GM04504 (cell line): ENCODE measurements around the gene PRR15L.

ENCODE experiments used
- DNase-seq: peaks from one replicate; pipeline ENCODE4 v3.0.0-alpha.2; 2012; ENCODE audit warnings: low read depth

Gene PRR15L

DNA sequence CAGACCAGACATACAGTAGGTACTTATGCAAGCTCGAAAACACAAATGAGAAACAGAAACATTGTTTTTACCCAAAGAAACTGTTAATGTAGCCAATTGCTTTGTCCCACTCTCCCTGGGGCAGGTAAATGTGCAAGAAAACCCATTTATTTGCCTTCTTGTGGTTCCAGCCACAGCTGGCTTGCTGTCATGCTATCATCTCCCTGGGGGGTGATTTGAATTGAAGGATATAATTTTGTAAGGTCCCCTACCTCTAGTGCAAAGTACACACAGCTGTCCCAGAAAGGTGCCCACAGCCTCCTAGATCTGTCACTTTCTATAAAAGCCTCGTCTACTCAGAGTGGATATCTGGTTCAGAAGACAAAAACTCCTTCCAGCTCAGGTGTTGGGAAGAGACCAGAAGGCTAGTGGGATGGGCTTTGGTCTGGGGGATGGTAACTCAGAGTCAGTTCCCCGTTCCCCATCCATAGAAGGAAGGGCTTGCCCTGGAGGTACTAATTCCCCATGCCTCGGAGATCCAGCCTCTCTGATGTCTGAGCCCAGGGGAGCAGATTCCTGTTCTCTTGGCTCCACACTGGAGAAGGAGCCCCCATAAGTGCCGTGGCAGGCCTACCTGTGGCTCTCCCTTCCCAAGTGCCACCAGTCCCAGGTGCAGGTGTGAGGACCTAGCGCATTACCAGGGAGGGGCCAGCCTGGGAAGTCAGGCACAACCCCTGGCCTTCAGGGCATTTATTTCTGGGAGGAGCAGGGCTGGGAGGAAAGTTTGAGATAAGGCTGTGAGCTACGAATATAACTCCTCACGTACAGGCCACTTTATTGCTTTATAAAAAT, 2.4 kb upstream of the PRR15L start:
- DNase-seq, result no peak

DNA sequence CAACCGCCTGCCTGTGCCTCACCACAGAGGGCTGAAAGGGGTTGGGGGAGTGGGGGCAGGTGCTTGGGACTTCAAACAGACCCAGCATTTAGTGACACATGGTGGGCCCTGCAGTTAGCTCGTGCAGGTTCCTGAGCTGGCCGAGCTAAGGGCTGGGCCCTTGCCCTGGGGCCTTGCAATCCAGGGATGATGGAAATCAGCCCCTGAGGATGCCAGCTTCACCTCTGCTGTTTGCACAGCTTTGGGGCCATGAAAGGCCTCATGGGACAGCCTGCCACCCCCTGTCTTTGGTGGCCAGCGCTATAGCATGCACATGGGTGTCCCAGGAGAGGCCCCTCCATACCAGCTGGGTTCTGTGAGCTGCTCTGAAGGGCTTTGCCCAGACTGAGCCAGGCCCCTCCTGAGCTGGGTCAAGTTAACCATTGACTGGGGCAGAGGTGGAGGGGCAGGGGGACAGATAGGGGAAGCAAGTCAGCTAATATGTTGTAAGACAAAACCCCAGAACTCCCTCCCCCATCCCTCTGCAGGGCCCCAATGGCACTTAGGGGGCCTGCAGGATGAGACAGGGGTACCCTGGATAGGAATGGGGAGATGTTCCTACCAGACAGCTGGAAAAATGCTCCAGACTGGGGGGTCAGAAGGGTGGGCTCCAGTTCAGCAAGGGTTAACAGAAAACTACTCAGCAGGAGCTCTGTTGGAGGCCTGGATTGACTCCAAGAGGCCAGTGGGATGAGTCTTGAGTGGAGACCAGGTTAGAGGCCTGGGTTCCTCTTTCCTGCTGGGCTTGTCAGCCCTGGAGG, 692 bp downstream of the PRR15L start:
- DNase-seq, result no peak

DNA sequence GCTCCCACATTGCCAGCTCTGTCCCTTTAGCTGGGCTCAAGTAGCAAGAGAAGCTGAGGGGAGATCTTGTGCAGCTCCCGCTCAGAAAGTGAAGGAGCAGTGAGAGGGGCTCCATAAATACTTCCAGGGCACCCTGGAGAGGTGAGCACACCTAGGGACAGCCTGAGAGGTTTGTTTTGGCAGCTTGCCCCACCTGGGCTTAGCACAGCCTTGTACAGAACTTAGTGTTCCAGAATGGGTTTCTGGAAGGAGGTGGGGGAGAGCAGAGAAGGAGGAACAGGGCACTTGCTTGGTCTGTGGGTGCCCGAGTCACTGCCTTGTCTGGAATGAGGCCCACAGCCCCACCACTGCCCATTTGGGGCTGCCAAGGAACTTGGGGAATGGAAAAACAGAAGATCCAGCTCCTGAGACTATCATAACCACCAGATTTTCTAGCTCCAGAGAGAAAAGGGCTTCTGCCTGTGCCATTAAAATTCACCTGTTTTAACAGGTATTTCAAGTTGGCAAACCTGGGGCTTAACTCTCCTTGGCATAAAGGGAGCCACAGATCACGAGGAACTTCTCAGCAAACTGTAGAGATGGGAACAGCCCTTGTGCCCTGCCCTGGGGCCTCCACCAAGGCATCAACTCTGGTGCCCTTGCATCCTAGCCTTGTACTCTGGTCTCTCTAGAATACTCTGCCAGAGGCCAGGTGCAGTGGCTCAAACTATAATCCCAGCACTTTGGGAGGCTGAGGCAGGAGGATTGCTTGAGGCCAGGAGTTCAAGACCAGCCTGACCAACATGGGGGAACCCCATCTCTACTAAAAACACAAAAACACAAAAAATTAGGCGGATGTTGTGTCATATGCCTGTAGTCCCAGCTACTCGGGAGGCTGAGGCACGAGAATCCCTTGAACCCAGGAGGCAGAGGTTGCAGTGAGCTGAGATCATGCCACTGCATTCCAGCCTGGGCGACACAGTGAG, 1.9 kb downstream of the PRR15L start:
- DNase-seq, result no peak

DNA sequence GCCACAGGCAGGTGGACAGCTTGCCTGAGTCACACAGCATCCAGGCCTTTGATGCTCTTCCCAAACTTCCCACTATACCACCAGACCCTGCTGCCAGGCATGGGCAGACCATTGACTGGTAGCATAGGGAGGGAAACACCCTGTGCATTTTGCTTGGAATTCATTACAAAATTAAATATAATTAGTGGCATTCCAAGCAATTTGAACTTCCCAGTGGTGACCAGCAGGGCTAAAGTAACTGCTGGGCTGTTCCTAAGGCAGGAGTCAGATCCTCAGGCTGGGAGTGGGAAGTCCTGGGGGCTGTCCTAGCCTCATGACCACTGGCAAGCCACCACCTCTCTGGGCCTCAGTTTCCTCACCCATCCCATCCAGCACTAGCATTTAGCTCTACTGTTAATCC, 3.8 kb downstream of the PRR15L start:
- no peak for DNase-seq

DNA sequence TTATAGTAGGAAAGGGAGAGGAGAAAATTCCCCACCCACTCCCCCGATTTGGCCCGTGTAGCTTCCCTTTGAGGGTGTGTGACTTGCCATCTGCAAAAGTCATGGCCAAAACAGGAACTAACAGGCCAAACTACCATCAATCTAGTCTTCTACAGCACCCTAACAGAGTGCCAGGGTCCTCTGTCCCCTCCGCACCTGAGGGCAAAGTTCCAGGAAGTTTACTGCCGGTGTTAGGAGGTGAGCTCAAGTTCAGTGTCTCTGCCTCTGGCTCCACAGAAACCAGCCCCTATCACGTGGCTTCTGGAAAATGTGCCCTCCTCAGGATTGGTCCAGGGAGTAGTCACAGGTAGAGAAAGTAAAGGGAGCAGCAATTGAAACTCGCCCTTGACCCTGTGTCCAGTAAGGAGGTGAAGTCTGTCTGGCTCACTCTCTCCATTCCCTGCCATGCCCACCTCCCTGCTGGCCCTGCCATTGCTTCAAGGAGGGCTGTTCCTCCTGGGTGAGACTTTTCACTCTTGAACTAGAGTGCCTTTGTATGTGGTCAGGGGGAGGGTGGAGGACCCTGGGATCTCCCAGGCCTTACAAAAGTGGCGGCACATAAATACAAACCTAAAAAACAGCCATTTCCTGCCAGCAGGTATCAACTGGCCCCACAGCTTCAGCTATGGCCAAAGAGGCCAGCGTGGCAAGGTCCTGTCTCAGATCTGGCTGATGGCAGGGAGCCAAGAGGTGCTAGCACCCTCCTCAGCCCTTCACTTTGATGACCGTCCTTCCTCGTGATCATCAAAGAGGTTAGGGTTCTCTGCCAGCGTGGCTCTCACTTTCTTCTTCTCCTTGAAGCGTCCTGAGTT, 5.3 kb downstream of the PRR15L start:
- DNase-seq, result no peak

DNA sequence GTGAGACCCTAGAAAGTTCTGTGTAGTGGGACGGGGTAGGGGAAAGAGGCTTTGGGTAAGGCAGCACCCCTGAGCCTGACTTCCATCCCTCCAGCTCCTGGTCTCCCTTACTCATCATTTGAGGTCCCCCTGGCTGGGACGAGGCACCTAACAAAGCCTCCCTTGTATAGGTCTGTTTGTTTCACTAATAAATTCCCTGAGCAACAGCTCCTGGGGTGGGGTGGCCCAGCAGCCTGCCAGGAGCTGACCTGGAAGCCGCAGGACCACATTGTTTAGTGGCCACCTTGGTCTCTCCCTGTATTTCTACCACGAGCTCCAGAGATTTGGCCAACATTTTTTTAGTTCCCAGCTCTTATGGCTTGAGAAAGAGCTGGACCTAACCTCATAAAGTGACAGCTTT, 7.2 kb downstream of the PRR15L start:
- DNase-seq, result no peak

DNA sequence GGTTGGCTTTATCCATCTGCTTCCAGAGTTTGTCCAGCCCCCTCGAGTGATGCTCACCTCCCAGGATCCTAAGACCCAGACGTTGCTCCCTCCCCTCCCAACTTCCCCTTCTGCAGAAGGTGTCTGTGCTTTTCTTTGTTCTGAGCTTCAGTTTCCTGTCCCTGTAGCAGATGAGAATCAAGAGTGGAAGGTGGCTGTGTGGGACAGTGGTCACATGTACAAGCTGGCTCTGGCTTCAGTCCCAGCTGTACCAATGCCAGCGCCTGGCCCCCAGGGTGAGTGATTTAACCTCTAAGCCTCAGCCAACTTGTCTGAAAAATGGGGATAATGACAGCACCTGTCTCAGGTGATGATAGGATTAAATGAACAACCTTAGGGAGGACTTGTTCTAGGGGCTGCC, 7.7 kb downstream of the PRR15L start:
- no peak for DNase-seq

DNA sequence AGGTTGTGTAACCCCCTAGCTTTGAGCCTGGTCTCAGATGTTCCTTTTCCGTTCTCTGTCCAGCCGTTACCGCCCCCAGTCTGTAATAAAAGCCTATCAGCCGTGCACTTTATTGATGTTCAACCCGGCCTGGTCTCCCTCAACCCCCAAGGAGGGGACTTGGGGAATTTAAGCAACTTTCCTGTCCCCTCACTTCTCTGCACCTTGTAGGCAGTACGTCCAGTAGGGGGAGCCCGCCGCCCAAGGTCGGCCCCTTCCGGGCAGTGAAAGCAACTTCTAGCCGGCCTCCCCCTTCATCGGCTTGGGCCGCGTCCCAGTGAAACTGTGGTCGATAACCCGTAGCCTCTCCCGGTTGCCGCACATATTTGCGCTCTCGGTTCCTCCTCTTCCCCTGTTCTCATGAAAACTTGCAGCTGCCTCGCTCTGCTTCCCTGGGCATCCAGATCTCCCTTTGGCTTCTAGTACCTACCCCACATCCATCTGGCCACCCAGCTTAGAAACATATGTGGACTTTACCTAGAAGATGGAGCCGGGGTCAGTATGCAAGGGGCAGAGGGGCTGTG, 8.4 kb downstream of the PRR15L start:
- peak; percentile 40 for DNase-seq

DNA sequence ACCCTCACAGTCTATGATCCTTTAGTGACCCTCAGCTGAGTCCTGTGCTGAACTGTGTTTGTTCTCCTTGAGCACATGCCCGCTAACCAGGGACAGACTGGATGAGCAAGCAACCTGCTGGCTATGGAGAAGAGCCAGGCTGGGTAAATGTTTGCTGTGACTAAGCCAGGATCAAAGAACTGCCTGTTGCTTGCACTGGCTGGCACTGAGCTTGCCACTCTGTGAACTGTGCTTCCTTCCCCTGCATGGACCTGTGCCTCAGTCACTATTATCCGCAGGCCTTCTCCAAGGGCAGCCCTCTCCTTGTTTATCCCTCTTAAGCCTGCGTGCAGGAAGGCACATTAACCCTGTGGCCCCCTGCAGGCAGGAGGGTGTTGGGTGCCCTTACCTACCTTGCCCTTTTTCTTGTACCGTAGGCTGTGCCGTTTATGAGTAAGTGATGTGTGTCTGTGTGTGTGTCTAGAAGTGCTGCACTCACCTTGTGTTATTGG, 8.9 kb downstream of the PRR15L start:
- no peak for DNase-seq

DNA sequence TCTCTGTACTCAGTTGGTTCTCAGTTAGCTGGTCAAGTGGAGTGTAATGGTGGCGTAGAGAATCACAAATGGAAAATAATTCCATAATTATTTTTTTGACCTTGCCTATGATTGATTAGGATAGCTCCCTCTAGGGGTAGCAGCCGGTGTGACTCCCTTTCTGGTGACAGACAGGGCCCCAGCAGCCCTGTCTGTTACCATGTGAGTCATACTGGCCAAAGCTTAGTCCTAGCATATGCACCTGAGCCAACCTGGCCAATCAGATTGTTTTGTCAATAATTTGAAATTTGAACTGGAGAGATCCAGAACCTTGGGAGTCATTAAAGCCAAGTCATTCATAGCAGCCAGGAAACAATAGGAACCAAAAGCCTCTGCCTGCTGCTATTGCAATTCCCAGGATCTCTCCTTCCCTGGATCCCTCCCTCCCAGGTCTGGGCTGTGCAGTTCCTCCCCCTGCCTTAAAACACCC, 10.7 kb downstream of the PRR15L start:
- peak; percentile 55 for DNase-seq

DNA sequence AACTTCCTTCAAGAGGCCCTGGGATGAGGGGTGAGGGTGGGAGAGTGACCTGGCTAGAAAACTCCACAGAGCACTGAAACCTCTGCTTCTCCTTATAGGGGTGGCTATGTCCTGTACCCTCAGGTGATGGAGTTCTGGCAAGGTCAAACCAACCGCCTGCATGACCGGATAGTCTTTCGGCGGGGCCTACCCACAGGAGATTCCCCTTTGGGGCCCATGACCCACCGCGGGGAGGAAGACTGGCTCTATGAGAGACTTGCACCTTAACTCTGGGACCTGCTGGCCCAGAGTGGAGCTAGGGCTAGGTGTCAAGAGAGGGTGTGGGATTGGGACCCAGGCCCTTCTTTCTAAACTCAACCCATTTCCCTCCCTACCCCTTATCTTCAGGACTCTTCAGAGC, 11.2 kb downstream of the PRR15L start:
- DNase-seq, result no peak

DNA sequence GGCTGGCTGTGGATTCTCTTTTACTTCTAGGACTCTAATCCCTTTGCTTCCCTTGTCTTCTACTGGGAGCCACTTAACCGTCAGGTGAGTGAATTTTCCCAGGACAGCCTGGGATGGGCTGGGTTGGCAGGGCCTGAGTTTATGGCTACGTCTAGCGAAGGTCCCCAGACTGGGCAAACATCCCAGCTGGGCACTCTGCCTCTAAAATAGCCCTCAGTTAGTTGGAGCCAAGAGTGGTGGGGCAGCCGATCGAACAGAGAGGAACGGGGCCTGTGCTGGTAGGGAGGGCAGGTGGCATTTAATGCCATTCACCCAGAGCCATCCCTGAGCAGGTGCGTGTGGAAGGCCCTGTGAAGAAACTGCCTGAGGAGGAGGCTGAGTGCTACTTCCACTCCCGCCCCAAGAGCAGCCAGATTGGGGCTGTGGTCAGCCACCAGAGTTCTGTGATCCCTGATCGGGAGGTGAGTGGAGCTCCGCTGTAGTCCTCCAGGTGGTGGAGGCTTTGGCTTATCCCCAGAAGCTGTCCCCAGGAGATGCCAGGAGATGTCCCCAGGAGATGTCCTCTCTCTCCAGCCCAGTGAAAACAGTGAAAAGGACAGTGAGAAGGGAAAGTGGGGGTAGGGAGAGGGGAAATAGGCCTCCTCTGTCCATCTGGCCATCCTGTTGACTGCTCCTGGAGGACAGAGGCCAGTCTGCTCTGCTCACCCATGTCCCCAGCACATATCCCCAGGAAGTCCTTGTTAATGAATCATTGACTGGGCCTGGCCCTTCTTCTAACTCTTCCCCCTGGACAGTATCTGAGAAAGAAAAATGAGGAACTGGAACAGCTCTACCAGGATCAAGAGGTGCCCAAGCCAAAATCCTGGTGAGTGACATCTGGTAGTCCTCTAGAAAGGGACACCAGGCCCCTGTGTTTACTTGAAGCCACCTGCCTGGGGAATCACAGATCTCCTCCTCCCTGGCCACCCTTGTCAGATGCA, 11.9 kb downstream of the PRR15L start:
- DNase-seq, result no peak

DNA sequence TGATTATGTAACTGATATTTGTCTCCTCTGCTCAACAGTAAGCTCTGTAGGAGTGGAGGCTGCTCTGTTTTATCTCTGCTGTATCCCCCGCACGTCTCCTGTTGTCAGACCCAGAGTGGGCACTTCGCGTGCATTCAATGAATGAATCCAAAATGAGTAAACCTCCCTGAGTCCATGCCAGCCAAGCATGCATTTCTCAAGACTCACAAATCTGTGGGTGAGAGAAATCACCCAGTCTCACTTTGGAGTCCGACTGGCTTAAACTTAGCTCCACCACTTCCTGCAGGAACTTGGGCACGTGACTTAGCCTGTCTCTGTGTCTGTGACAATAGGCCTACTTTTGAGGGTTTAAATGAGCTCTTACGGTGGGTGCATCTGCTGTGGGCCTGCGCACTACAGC, 12.6 kb downstream of the PRR15L start:
- no peak for DNase-seq

DNA sequence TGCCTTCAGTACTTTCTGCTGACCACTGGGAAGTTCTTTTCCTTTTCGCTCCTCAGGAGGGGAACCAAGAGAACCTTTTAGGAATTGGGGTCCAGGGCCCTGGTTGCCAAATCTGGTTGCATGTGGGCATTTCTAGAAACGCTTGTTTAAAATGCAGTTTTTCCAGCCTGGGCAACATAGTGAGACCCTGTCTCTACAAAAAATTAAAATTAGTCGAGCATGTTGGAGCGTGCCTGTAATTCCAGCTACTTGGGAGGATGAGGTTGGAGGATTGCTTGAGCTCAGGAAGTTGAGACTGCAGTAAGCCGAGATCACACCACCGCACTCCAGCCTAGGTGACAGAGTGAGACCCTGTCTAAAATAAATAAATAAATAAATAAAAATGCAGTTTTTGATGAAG, 15.1 kb downstream of the PRR15L start:
- DNase-seq, result no peak

DNA sequence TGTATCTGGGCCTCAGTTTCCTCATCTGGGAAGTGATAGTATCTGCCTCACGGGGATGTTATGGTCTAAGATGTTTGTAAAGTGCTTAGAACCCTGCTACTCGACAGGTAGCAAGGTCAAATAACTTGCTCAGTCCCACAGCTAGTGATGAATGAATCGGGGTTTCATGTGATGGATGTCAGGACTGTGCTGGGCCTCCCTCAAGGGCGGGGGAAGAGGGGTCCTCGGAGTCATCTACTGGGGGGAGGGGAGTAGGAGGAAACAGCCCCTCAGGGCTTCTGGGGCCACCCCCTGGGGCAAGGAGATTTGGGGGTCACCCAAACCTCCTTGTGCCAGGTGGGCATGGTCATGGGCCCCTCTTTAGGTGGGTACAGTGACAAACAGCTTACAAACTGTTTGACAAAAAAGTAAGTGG, 15.6 kb downstream of the PRR15L start:
- no peak for DNase-seq

DNA sequence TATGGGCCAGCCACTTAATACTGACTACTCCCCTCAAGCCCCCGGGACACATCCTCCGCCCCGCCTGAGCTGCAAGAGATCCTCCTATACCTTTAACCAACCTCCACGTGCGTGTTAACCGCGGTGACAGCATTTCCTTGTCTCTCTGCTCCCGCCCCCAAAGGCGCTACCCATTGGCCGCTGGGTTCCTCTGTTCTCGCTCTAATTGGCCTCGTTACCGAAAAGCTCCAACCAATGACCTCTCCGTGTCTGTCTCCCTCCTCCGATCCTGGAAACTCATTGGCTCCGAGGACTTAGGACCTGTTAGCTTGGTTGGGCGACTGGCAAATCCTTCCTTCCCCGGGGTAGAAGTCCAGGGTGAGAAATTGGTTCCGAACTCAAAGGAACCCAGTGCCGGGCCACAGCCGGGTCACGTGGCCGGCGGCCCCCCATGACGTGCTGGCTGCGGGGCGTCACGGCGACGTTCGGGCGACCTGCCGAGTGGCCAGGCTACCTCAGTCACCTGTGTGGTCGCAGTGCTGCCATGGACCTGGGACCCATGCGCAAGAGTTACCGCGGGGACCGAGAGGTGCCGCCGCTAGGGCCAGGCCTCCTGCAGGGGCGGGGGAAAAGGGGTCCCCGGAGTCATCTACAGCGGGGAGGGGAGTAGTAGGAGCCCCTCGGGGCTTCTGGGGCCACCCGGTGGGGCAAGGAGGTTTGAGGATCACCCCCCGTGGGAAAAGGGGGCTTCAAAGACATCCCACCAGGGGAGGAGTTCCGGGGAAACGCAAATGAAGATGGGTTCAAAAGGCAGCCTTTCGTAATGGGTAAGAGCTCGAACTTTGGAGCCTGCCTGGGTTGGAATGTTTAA, 16.2 kb downstream of the PRR15L start, which contains the start of gene PNPO:
PNPO (plus strand) TSS at position 326 of the 850 bp plus-strand sequence; CDS start at position 431, 105 bp downstream.
- peak; percentile 97 for DNase-seq

DNA sequence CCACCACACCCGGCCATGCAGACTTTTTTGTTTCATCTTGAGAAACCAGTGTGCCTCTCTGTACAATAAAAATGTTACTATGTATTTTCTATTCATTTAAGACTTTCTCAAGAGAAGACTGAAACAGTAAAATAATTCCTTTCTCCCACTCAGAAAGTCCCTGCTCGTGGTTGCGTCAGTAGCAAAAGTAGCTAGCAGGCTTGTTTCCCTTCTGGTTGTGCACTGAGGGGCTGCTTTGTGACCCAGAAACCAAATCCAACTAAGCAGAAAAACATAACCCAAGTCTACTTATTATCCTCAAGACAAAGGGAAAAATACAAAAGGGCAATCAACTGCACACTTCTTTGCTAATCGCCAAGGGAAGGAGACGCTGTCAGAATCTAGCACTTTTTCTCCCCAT, 19.7 kb downstream of the PRR15L start:
- DNase-seq, result no peak

DNA sequence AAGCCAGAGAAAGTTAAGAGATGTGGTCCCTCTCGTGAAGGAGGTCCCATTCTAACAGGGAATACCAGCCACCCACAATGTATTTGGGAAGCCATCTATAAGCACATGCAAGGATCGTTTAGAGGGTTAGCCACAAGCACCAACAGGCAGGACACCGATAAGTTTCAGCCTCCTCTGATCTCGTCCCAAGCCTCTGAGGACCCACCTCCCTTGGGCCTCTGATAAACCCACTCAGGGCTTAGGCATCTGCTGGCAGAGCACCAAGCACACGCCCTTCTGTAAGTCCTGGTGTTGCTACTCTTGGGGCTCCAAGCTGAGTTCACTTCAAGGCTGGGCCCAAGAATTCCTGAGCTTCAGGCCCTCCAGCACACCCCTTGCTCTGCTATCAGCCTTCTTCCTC, 21.7 kb downstream of the PRR15L start:
- peak; percentile 30 for DNase-seq
